NOMO-1 (cell line): ENCODE measurements around the gene SLC6A5.
A peak's percentile ranks its signal among the peaks of the same experiment; 100 is the strongest.

Experiments used
- DNase-seq, 2 experiments: peaks; one replicate each; lab custom pipeline; 2025; ENCODE audit not compliant: unreplicated experiment in 2 of 2; lab: John Stamatoyannopoulos, UW

The SLC6A5 gene

DNA sequence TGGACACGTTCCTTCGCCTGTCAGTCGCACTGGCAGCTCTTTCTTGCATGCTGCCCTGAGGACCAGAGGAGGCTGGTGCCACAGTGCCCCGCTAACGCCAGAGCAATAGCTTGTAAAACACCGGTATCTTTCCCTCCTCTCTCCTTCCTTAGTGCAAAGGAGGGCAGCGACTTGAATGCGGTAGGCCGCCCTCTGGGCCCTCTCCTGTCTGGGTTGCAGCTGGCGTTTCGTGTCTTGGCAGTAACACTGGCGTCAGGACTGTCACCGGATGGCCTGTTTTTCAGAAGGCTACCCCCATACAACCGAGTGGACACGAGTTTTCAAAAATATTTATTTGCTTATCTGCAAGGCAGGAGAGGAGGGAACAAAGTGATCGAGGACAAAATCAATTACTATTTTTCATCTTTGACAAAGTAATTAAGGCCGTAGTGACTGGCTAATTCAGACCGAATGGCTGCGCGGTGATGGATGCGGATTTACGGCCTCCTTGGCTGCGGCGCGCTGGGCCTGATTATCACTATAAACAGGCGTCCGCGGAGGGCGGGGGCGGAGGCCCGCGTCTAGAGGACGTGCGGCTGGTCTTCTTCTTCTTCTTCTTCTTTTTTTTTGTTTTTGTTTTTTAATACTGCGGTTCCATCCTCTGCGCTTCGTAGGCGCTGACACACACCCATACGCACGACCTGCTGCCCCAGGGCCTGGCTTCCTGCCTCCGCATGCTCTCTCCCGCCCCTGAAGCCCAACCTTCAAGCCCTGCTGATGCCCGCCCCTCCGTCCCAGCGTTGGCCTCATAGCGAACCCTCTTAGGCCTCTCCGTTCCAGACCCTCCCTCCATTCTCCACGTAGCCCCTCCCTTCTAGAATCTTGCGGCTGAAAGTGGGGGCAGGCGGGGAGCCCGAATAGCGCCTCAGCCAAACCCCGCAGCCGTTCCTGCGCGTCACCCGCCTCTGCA, 2.9 kb upstream of the SLC6A5 start:
- DNase-seq, result no peak

DNA sequence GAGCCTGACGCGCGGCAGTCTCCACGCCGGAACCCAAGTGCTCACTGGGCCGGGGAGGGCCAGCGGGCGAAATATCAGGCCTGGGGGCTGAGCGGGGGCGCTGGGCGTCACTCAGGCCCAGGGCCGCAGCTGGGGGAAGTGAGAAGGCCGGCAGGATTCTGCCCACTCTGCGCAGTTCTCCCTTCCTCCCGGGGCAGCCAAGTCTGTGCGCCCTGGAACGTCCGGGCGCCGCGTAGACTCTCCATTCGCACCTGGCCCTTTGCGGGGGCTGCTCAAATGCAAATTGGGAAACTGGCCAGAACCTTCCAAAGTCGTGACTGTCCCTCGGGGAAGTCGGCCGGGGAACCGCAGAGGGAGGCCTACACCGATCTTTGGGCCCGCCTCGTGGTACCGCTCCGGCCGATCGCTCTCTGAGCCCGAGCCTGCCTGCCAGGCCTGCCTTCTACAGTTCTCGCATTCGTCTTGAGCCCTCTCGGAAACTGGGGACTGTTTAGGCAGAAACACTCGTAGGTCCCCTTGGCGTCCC, 2.2 kb upstream of the SLC6A5 start:
- DNase-seq, result no peak

DNA sequence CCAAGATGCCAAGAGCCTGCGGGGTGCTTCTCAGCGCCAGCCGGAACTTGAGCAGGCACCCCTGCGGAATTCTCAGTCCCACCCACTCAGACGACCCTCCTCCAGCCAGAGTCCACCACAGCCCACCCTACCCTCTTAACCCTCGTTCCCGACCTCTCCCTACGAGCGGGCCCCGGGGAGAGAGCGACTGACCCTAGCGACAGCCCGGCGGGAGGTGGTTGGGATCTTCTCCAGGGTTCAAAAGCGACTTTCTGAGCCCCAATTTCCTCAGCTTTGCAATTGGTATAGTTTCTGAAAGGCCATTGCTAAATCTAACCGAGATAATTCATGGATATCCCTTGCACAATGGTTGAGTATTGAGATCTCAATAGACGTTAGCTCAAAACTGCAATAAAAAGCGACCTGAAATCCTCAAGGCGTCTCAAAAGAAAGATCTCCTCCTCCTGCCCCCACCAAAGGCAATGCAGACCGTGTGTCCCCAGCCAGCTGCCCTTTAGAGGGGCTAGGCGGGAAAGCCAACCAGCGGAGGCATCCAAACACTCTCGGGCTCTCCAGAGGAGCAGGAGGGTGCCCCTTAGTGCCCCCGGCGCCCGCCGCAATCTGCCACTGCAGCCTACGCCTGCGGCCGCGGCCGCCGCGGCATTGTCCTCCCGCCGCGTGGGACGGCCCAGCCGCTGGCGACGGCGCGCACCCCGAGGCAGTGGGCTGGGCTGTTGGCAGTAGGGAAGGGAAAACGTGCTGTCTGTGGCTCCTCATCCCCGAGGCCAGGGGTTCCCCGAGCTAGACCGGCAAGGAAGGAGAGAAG, 1.5 kb upstream of the SLC6A5 start:
- DNase-seq, result no peak

DNA sequence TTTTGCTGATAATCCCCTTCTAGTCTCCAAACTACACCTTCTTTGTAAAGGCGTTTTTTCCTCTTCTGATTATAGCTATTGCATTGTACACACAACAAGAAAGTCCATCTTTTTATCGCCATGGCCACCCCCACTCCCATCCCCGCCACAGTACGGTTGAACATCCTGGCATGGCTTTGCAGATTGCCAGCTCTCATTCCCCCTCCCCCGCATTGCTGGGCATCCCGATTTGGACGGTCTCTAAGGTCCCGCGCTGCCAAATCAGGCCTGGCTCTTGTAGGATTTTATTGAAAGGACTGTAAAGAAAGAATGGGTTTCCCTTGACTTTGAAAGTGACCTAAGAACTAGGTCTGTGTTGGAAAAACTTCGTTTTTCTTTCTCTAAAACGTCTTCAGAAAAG, 916 bp upstream of the SLC6A5 start:
- no peak for DNase-seq

DNA sequence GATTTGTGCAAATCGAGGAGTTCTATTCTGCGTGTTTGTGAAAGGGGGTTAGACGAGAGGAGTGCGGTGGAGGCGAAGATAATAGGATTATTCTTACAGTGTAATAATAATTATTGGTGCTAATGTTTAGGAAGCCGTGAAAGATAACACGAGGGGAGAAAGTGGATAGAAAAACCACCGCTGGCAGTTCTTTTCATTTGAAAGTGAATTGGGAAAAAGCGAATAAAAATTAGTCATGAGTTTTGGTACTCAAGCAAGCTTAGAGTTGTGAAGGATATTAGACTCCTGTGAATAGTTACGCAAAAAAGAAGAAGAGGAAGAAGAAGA, 575 bp downstream of the SLC6A5 start:
- no peak for DNase-seq

DNA sequence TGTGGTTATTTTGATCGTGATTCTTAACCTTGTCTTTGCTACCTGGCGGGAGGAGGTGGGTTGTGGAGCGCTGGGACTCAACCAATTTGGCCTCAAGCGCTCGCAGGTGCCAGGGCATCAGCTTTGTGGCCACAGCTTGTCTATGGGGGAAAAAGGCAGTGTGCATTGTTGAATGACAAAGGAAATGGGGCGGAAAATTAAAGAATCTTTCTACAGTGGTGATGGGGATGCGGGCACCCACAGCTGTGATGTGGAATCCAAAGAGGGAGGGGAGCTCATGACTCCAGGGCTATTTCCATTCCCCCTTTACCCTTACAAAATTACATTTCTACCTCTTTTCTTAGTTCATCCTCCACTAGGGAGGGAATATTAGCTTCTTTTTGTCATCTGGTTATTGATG, 1.1 kb downstream of the SLC6A5 start:
- DNase-seq, result no peak

DNA sequence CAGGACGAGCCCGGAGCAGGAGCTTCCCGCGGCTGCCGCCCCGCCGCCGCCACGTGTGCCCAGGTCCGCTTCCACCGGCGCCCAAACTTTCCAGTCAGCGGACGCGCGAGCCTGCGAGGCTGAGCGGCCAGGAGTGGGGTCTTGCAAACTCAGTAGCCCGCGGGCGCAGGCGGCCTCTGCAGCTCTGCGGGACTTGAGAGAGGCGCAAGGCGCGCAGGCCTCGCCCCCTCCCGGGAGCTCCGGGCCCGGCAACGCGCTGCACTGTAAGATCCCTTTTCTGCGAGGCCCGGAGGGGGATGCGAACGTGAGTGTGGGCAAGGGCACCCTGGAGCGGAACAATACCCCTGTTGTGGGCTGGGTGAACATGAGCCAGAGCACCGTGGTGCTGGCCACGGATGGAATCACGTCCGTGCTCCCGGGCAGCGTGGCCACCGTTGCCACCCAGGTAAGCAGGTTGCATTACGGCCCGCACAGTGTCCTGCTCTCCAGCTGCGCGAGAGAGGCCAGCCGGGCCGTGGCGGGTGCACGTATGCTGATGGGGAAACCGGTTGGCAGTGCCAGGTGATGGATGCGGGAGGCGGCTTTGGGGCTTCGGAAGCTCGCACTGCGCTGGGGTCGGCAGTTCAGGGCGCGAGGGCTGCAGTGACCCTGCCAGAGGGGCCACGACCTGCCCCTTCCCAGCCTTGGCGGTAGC, 2.0 kb downstream of the SLC6A5 start:
- no peak for DNase-seq

DNA sequence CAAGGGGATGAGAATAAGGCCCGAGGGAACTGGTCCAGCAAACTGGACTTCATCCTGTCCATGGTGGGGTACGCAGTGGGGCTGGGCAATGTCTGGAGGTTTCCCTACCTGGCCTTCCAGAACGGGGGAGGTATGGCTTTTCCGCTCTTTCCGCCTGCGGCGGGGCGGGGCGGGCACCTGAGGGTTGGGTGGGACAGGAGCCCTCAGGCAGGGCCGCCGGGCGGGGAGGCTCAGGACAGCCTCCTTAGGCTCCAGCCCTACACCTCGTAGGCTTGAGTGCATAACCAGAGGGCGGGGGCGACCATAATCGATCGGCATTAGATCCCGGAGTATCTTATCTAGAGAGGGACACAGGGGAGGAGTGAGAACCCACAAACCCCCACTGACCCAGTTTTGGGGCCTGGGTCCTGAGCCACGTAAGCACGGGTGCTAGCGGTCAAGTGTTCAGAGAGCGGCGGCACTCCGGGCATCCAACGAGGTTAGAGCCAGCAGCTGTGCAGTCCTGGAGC, 4.9 kb downstream of the SLC6A5 start:
- no peak for DNase-seq

DNA sequence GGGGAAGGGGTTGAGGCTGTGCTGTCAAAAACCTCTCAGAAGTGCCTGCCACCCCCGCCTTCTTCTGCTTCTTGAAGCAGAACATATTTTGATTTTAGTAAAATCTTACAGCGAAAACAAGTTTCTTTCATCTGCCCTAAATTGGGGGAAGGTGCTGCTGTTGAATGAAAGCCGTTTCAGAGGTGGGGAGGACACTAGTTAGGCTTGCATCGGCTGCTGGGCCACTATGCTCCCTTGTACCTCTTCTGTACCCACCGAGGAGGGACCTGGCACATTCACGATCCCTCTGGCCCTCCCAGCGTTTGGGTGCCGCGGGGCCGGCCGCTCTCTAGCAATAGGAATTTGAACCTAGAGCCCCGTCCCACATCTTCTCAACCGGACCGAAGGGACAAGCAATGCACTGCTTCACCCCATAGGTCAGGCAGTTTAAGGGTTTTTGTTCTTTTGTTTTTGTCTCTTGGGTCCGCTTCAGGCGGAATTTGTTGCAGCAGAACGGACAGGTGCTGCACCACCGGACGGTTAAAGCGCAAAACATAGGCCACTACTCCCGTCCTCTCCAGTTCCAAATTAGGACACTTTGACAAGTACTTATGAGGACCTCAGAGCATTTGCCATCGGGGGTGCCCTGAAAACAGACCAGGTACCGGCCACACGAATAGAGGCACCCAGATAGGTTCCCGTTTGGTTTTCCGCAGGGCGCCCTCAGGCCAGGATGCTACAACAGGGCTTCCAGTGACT, 5.6 kb downstream of the SLC6A5 start:
- no peak for DNase-seq

DNA sequence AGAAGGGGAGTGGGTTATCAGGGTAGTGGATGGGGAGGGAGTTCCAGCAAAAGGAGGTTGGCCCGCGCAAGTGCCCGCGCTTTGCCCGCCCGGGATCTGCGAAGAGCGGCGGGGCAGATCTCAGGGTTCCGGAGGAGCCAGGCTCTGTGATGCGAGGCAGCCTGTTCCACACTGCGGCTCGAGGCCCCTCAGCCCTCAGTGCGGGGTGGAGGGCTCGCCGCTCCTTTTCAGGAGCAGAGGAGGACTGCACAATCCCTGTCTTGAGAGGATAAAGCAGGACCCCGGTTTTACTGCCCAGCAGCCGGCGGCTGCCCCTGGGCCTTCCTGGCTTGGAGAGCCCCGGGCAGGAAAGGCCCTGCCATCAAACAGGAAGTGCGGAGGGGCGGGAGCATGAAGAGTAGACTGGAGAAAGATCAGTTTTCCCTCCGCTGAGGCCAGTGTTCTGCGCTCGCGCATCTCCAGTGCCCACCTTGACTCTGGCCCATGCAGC, 6.2 kb downstream of the SLC6A5 start:
- DNase-seq, result no peak

DNA sequence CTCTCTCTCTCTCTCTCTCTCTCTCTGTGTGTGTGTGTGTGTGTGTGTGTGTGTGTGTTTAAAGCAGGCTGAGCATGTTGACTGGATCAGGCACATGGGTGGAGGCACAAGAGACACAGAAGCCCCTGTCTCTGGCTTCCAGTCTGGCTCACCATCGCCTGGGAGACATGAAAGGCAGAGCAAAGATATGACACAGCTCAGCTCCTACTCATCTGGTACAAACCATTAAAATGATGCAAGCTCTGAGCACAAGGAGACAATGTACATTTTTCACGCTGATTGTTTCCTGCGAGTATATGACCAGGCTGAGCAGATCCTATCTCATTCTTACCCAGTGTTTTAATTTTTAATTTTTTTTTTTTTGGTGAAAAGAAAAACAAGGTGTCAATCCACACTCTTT, 9.5 kb downstream of the SLC6A5 start:
- no peak for DNase-seq

DNA sequence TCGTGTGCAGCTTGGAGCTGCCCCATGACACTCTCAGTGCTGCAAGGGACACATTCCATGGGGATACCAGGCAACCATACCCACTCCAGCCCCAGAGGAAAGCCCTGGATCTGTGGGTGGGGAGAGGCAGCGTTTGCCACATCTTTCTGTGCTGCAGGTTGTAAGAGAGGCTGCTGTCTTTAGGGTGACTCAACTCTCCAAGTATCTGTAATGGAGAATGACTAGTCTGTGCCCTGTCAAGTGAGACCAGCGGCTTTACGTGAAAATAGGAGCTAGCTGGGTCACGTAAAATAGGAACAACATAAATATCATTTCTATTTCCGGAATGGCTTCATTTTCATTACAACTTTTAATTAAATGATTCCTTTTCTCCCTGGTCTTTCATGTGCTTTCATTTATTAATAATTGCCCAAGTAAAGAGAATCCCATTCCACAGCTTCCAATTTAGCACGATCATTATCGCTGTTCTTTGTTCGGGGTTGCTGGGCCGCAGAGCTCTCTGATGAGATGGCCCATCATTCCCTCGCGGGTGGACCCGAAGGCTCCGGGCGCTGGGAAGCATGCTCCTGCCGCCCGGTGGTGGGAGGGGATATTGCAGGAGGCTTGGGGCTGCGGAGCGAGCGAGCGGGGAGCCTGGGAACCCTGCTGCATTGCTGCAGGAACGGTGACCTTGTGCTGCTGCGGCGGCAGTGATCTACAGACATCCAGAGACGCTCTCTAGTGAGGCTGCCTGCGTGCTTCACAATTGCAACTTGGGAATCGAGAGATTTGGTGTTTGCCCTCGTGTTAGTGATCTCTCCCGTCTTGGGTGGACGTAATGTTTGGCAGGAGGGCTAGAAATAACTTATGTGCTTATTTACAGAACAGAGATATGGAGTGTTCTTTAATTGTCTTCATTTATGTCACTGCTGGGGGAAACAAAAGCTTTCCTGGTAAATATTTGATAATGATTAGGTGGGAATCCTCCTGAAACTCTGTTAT, 10.6 kb downstream of the SLC6A5 start:
- peak; percentile 48 to 53 for DNase-seq

DNA sequence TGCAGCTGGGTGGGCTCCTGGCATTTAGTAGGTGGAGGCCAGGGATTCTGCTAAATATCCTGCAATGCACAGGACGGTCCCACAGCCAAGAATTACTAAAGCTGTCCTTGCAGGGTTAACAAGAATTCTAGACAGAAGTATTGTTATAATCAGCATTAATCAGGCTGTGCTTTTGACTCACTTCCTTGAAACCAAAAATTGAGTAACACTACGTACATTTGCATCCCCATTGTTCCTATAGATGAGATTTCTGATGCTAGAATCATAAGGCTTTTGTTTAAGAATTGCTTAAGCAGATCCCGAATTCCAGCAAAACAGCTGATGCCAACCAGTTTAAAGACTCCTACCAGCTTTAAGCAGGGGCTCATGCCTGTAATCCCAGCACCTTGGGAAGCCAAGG, 11.4 kb downstream of the SLC6A5 start:
- peak in 1 of 2 experiments; percentile 48 for DNase-seq

DNA sequence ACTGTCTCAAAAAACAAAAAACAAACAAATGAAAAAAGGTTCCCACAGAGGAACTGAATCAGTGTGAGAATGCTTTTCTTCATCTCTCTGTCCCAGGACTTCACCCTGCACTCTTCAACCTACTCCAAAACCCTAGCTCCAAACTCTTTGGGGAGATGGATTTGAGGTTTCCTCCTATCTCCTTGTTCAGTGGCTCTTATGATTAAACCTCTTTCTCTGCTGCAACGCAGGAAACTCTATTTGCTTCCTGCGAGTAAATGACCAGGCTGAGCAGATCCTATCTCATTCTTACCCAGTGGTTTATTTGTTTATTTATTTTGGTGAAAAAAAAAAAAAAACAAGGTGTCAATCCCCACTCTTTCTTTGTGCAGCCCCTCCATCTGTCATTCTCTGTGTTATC, 12.0 kb downstream of the SLC6A5 start:
- DNase-seq, result no peak

DNA sequence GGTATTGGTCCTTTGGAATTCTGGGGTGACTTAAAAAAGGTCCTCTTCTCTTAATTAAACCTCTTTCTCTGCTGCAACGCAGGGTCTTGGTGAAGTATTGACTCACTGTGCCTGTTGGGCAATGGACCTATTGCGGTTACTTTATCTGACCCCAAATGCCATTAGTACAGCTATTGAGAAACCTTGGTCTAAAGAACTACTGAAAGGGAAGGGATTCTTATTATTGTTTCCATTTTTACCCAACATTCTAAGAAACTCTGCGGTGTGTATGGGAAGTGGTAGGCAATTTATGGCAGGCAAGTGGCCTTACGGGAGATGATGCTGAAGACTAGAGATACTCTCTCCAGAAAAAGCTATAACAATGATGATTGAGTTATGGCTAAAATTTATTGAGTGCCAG, 12.5 kb downstream of the SLC6A5 start:
- peak; percentile 88 to 95 for DNase-seq

DNA sequence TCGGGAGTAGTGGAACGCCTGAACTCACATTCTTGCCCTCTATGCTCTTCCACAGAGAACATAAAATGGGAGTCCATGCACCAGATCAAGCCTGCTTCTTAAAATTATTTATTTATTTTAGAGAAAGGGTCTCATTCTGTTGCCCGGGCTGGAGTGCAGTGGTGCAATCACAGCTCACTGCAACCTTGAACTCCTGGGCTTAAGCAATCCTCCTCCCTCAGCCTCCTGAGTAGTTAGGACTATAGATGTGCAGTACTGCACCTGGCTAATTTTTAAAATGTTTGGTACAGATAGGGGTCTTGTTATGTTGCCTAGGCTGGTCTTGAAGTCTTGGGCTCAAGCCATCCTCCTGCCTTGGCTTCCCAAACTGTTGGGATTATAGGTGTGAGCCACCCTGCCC, 13.0 kb downstream of the SLC6A5 start:
- no peak for DNase-seq

DNA sequence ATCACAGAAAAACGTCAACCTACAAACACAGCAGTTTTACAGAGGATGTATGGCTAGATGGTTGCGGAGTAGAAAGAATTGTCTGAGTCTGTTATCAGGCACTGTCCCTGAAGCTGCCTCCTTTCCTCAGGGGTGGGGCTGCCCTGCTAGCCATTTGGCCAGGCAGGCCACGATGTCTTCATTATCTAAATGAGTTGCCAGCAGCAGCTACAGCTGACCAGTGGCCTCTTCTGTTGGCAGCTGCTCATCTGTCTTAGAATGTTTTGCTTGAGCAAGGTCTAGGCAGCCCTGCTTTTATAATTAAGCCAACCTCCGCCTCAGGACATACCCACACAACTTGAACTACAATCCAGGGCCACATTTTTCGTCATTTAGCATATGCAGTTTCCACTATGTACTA, 17.5 kb downstream of the SLC6A5 start:
- no peak for DNase-seq

DNA sequence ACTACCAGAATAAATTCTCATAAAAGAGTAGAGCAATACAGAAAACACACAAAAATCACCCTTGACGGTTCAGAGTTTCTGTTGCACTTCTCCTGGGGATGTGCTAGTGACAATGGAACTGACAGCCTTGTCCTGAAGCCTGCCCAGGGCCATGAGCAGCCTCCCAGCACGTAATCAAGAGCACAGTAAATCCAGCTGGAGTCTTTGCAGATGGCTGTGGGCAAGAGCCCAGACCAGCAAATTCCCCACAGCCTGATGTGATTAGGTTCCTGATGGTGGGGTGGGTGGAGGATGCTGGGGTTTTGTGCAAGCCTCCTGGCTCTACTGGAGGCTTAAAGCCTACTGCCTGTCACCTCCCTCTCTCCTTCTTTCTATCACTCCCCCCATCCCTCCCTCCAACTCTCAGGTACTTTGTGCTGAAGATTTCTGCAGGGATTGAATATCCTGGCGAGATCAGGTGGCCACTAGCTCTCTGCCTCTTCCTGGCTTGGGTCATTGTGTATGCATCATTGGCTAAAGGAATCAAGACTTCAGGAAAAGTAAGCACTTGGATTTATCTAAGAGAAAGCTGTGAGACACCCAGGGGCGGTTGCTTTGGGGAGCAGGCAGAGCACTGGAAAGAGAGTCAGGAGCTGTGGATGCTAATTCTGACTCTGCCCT, 18.1 kb downstream of the SLC6A5 start:
- DNase-seq, result no peak
